Large intestine (tissue), 3 donors: Measurements from ENCODE around the gene CATSPERD. TPM values are rescaled to one million over a fixed set of nuclear protein-coding genes. Genes with fewer than 3 reads are reported as not detected.
"Not testable (repeated sequence)": the region's sequence is repeated elsewhere in the genome, so short reads cannot be mapped to it uniquely, and the experiment has no call there.

ENCODE experiments used
- DNase-seq, 2 donors: peaks; one replicate each; pipeline versions ENCODE4 v3.0.0 to v3.0.0-alpha.2; 2013
- H3K27ac ChIP-seq: one replicate; pipeline ENCODE4 v1.5.1; 2013; ENCODE audit warnings: low read length
- H3K27me3 ChIP-seq: 2 replicates; pipeline ENCODE4 v1.6.1; 2013; ENCODE audit warnings: low read length; ENCODE audit not compliant: control insufficient read depth, insufficient read depth
- H3K36me3 ChIP-seq: 2 replicates; pipeline ENCODE4 v1.6.1; 2013; ENCODE audit warnings: low read length; ENCODE audit not compliant: control insufficient read depth, insufficient read depth
- H3K4me1 ChIP-seq: one replicate; pipeline ENCODE4 v1.6.1; 2013; ENCODE audit warnings: low read length; ENCODE audit not compliant: control insufficient read depth, insufficient read depth
- H3K4me3 ChIP-seq: one replicate; pipeline ENCODE4 v1.5.1; 2013; ENCODE audit warnings: low read length
- H3K9me3 ChIP-seq: one replicate; pipeline ENCODE4 v1.6.1; 2013; ENCODE audit warnings: mild to moderate bottlenecking, low read depth, low read length, moderate library complexity; ENCODE audit not compliant: control insufficient read depth
- WGBS: methylation state at CpG from one replicate; pipeline ENCODE4 v1.1.5; 2013; ENCODE audit warnings: low lambda C conversion rate; ENCODE audit not compliant: insufficient coverage; 5-methylcytosine and 5-hydroxymethylcytosine counted together
- polyA plus RNA-seq: library from polyadenylated mRNA; unstranded; fragments of 120-200 nt; gene quantifications from one replicate; pipeline ENCODE4 v1.2.1, GENCODE V29; 2013

The CATSPERD gene
- polyA plus RNA-seq, 1 donor = not detected

- Histone ChIP-seq H3K27me3 (no peaks in the 10 kb centered on the region), H3K27ac (no peak overlapping the region), H3K4me3 (no peak overlapping the region), H3K9me3 (no peaks in the 10 kb centered on the region), H3K36me3 (peaks cover 23% of the 10 kb centered on the region), H3K4me1 (peaks cover 8% of the 10 kb centered on the region)
- WGBS = no CpG with 5 or more reads among the region's 8 CpGs
- no peak for DNase-seq
These were observed 3.1 kb upstream of the CATSPERD start for GRCh38 chr19:5717215-5717935.

- peak overlapping the region; percentile 80 for H3K4me3 ChIP-seq
- H3K27me3 ChIP-seq = no peaks in the 10 kb centered on the region
- H3K4me1 ChIP-seq = peaks cover 8% of the 10 kb centered on the region
- DNase-seq = no peak
- 40% methylated on average over 1 of the region's 14 CpGs for WGBS
- H3K9me3 ChIP-seq = no peaks in the 10 kb centered on the region
- no peak overlapping the region for H3K27ac ChIP-seq
- H3K36me3 ChIP-seq = peaks cover 17% of the 10 kb centered on the region
These were observed 2.3 kb upstream of the CATSPERD start for GRCh38 chr19:5718037-5718578.

- H3K9me3 ChIP-seq = no peaks in the 10 kb centered on the region
- H3K4me3 ChIP-seq = peak overlapping the region; percentile 80
- peaks cover 8% of the 10 kb centered on the region for H3K4me1 ChIP-seq
- H3K27ac ChIP-seq = peak overlapping the region; percentile 93
- WGBS = 80% methylated on average over 1 of the region's 11 CpGs
- no peaks in the 10 kb centered on the region for H3K27me3 ChIP-seq
- DNase-seq = peak in 1 of 2 donors; percentile 45
- peaks cover 11% of the 10 kb centered on the region for H3K36me3 ChIP-seq
These were observed 1.7 kb upstream of the CATSPERD start for GRCh38 chr19:5718579-5719273.

- Histone ChIP-seq H3K4me3 (peak overlapping the region; percentile 80), H3K27me3 (no peaks in the 10 kb centered on the region), H3K36me3 (peaks cover 7% of the 10 kb centered on the region), H3K27ac (peak overlapping the region; percentile 93), H3K9me3 (no peaks in the 10 kb centered on the region), H3K4me1 (peaks cover 8% of the 10 kb centered on the region)
- peak; percentile 30 to 58 for DNase-seq
- WGBS = 0% methylated on average over 2 of the region's 58 CpGs
These were observed 1.0 kb upstream of the CATSPERD start for GRCh38 chr19:5719274-5719960.

GRCh38 chr19:5727453-5728050, 7.1 kb downstream of the CATSPERD start:
- Histone ChIP-seq H3K9me3 (peaks cover 6% of the 10 kb centered on the region), H3K36me3 (no peaks in the 10 kb centered on the region), H3K4me1 (no peaks in the 10 kb centered on the region), H3K27ac (no peak overlapping the region), H3K27me3 (no peaks in the 10 kb centered on the region), H3K4me3 (no peak overlapping the region)
- no CpG with 5 or more reads among the region's 4 CpGs for WGBS
- DNase-seq = no peak

- DNase-seq = not testable (repeated sequence)
These were observed 12.7 kb downstream of the CATSPERD start for GRCh38 chr19:5733172-5733571.

GRCh38 chr19:5738423-5738822, 18.0 kb downstream of the CATSPERD start:
- 100% methylated on average over 1 of the region's 8 CpGs for WGBS
- no peaks in the 10 kb centered on the region for H3K36me3 ChIP-seq

More at GRCh38 chr19:5733172-5733571, 12.7 kb downstream of the CATSPERD start:
- not testable (repeated sequence) for H3K9me3 ChIP-seq, H3K4me1 ChIP-seq, H3K27ac ChIP-seq, H3K4me3 ChIP-seq, H3K36me3 ChIP-seq, H3K27me3 ChIP-seq
- 100% methylated on average over 1 of the region's 2 CpGs for WGBS

GRCh38 chr19:5742051-5742450, 21.6 kb downstream of the CATSPERD start:
- no peaks in the 10 kb centered on the region for H3K9me3 ChIP-seq
- no CpG with 5 or more reads among the region's 19 CpGs for WGBS
- H3K4me1 ChIP-seq = no peaks in the 10 kb centered on the region
- DNase-seq = no peak
- H3K4me3 ChIP-seq = no peak overlapping the region
- no peak overlapping the region for H3K27ac ChIP-seq
- no peaks in the 10 kb centered on the region for H3K36me3 ChIP-seq
- no peaks in the 10 kb centered on the region for H3K27me3 ChIP-seq

More at GRCh38 chr19:5738423-5738822, 18.0 kb downstream of the CATSPERD start:
- no peaks in the 10 kb centered on the region for H3K9me3 ChIP-seq
- H3K27ac ChIP-seq = no peak overlapping the region
- no peaks in the 10 kb centered on the region for H3K4me1 ChIP-seq
- DNase-seq = no peak
- no peaks in the 10 kb centered on the region for H3K27me3 ChIP-seq
- H3K4me3 ChIP-seq = no peak overlapping the region

GRCh38 chr19:5743630-5744029, 23.2 kb downstream of the CATSPERD start:
- Histone ChIP-seq H3K27me3 (no peaks in the 10 kb centered on the region), H3K36me3 (no peaks in the 10 kb centered on the region), H3K4me1 (no peaks in the 10 kb centered on the region), H3K27ac (no peak overlapping the region), H3K4me3 (no peak overlapping the region), H3K9me3 (no peaks in the 10 kb centered on the region)
- no peak for DNase-seq

GRCh38 chr19:5744999-5745398, 24.6 kb downstream of the CATSPERD start:
- H3K4me1 ChIP-seq, H3K27ac ChIP-seq, H3K9me3 ChIP-seq, H3K27me3 ChIP-seq, H3K4me3 ChIP-seq, DNase-seq, H3K36me3 ChIP-seq: not testable (repeated sequence)
- WGBS = no CpG with 5 or more reads among the region's 10 CpGs
